MCF 10A (cell line): ENCODE data around the gene NFATC1. TPM values are rescaled to one million over a fixed set of nuclear protein-coding genes. Genes with fewer than 3 reads are reported as not detected.

ENCODE experiments used
- BruUV-seq: library from RNA; stranded (reverse); fragments of 400-500 nt; replicated peaks from 2 replicates; lab custom pipeline; 2021; lab: Mats Ljungman, UMichigan
- CTCF ChIA-PET: fragments of 300-600 bp; sonication (Branson Sonifier 250); formaldehyde crosslinking; extraction: SDS; loops from one replicate; lab custom pipeline; 2021; ENCODE audit warnings: antibody characterized with exemption, inconsistent platforms; lab: Yijun Ruan, JAX
- POLR2A ChIA-PET: fragments of 300-600, 350-650 bp; sonication (Branson Sonifier 250); formaldehyde crosslinking; extraction: SDS; loops from one replicate; lab custom pipeline; 2020; ENCODE audit warnings: antibody characterized with exemption, inconsistent platforms; lab: Yijun Ruan, JAX
- DNase-seq: peaks from one replicate; pipeline ENCODE4 v3.0.0-alpha.2; 2018; ENCODE audit not compliant: unreplicated experiment
- H3K27ac Mint-ChIP-seq: one replicate; pipeline ENCODE4 v1.8.0; 2022; ENCODE audit warnings: mild to moderate bottlenecking, low read depth, mixed read lengths; ENCODE audit not compliant: unreplicated experiment
- H3K27me3 Mint-ChIP-seq: one replicate; pipeline ENCODE4 v1.8.0; 2022; ENCODE audit warnings: mixed read lengths; ENCODE audit not compliant: insufficient read depth, unreplicated experiment
- H3K36me3 Mint-ChIP-seq: one replicate; pipeline ENCODE4 v1.8.0; 2022; ENCODE audit warnings: mild to moderate bottlenecking, moderate library complexity, mixed read lengths; ENCODE audit not compliant: insufficient read depth, unreplicated experiment
- H3K4me1 Mint-ChIP-seq: one replicate; pipeline ENCODE4 v1.8.0; 2022; ENCODE audit warnings: mixed read lengths; ENCODE audit not compliant: insufficient read depth, unreplicated experiment
- H3K4me3 Mint-ChIP-seq: one replicate; pipeline ENCODE4 v1.8.0; 2022; ENCODE audit warnings: mild to moderate bottlenecking, moderate library complexity, mixed read lengths; ENCODE audit not compliant: unreplicated experiment
- H3K9me3 Mint-ChIP-seq: one replicate; pipeline ENCODE4 v1.8.0; 2022; ENCODE audit warnings: mixed read lengths; ENCODE audit not compliant: unreplicated experiment
- intact Hi-C: fragments of 100-400 bp; cut with micrococcal nuclease; formaldehyde crosslinking; loops from 2 replicates; pipeline ENCODE4 v1.14.1; 2022
- total RNA-seq: library from RNA; stranded (reverse); gene quantifications from 2 replicates; pipeline ENCODE4 v1.2.3, GENCODE V29; 2022
- TF ChIP-seq, protein P1 (sequence below): fragments of 200-600 bp; IDR thresholded peaks from one replicate; pipeline ENCODE4 v1.8.0; 2022; ENCODE audit warnings: antibody characterized with exemption, mild to moderate bottlenecking; ENCODE audit not compliant: unreplicated experiment

NFATC1 gene
- total RNA-seq, 1 experiment from 2014 or later = 2.0 TPM

DNA sequence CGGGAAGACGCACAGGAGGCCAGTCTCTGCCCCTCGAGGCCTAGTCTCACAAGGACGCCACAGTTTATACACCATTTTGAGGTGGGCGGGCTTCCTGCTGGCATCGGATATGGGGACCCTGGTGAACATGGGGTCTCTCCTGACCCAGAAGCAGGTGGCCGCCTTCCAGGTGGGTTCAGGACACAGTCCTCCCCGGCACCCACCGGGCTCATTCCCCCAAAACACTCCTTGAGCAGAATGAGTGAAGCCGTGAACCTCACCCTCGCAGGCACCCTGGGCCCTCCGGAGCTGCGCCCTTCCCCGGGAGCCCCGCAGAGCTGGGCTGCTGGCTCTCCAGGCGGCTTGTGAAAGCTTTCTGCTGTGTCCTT, 6.5 kb downstream of the NFATC1 start:
- H3K4me1 Mint-ChIP-seq = no peaks in the 10 kb centered on the region
- BruUV-seq = no TSS peak
- no peak overlapping the region for H3K27ac Mint-ChIP-seq
- TF ChIP-seq, protein P1, sequence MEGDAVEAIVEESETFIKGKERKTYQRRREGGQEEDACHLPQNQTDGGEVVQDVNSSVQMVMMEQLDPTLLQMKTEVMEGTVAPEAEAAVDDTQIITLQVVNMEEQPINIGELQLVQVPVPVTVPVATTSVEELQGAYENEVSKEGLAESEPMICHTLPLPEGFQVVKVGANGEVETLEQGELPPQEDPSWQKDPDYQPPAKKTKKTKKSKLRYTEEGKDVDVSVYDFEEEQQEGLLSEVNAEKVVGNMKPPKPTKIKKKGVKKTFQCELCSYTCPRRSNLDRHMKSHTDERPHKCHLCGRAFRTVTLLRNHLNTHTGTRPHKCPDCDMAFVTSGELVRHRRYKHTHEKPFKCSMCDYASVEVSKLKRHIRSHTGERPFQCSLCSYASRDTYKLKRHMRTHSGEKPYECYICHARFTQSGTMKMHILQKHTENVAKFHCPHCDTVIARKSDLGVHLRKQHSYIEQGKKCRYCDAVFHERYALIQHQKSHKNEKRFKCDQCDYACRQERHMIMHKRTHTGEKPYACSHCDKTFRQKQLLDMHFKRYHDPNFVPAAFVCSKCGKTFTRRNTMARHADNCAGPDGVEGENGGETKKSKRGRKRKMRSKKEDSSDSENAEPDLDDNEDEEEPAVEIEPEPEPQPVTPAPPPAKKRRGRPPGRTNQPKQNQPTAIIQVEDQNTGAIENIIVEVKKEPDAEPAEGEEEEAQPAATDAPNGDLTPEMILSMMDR = no peak
- DNase-seq = no peak
- no peaks in the 10 kb centered on the region for H3K36me3 Mint-ChIP-seq
- H3K4me3 Mint-ChIP-seq = no peak overlapping the region
- ChIA-PET POLR2A (no interaction called here), CTCF (no interaction called here)
- H3K27me3 Mint-ChIP-seq = no peaks in the 10 kb centered on the region
- H3K9me3 Mint-ChIP-seq = no peaks in the 10 kb centered on the region
- intact Hi-C loops = no loop called here

GRCh38 chr18:79402977-79403722, 7.4 kb downstream of the NFATC1 start:
- Mint-ChIP-seq H3K9me3 (no peaks in the 10 kb centered on the region), H3K27me3 (no peaks in the 10 kb centered on the region), H3K4me1 (no peaks in the 10 kb centered on the region), H3K27ac (peak overlapping the region; percentile 55), H3K4me3 (no peak overlapping the region), H3K36me3 (no peaks in the 10 kb centered on the region)
- TF ChIP-seq, protein P1 = no peak
- DNase-seq = peak; percentile 54
- no TSS peak for BruUV-seq
- intact Hi-C loops = no loop called here
- CTCF ChIA-PET = interaction anchor here (0.6 to 1.0 kb wide), 2 partner anchors 22 to 62 kb away, joined by 3 read pairs; no protein-coding TSS in a partner anchor
- POLR2A ChIA-PET = interaction anchor here (0.8 to 1.1 kb wide), 2 partner anchors 10 to 11 kb away, joined by 3 to 5 read pairs; no protein-coding TSS in a partner anchor

GRCh38 chr18:79403723-79404566, 8.2 kb downstream of the NFATC1 start:
- BruUV-seq = no TSS peak
- POLR2A ChIA-PET = interaction anchor here (0.8 to 1.1 kb wide), 2 partner anchors 10 kb away, joined by 3 to 5 read pairs; no protein-coding TSS in a partner anchor
- TF ChIP-seq, protein P1 = no peak
- peak overlapping the region; percentile 55 for H3K27ac Mint-ChIP-seq
- no peaks in the 10 kb centered on the region for H3K9me3 Mint-ChIP-seq
- intact Hi-C loops = no loop called here
- no peak overlapping the region for H3K4me3 Mint-ChIP-seq
- no peak for DNase-seq
- no peaks in the 10 kb centered on the region for H3K36me3 Mint-ChIP-seq
- CTCF ChIA-PET = interaction anchor here (0.6 to 1.0 kb wide), 2 partner anchors 23 to 61 kb away, joined by 3 read pairs; no protein-coding TSS in a partner anchor
- H3K4me1 Mint-ChIP-seq = no peaks in the 10 kb centered on the region
- no peaks in the 10 kb centered on the region for H3K27me3 Mint-ChIP-seq

DNA sequence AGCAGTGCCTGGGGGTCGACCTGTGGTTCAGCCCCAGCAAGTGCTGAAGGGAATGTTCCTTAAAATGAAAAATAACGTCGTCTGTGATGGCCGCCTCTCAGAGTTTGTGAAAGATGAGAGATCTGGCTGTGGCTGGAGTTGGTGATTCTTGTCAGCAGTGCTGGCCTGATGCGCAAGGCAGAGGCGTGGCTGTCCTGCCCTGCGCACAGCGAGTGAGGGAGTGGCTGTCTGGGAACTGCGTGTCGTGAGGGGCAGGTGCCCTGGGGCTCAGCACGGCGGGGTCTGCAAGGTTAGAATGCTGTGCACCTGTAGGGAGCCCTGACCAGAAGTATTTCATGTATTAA, 8.8 kb downstream of the NFATC1 start:
- TF ChIP-seq, protein P1 = no peak
- no peaks in the 10 kb centered on the region for H3K4me1 Mint-ChIP-seq
- no peak overlapping the region for H3K4me3 Mint-ChIP-seq
- ChIA-PET POLR2A (no interaction called here), CTCF (interaction anchor here (1.0 kb wide), 1 partner anchor 24 kb away, joined by 3 read pairs; no protein-coding TSS in a partner anchor)
- H3K36me3 Mint-ChIP-seq = no peaks in the 10 kb centered on the region
- no peaks in the 10 kb centered on the region for H3K27me3 Mint-ChIP-seq
- intact Hi-C loops = no loop called here
- H3K27ac Mint-ChIP-seq = no peak overlapping the region
- no peaks in the 10 kb centered on the region for H3K9me3 Mint-ChIP-seq
- no TSS peak for BruUV-seq
- DNase-seq = no peak
